T-helper 1 cell treated with Interleukin-12 subunit alpha and Interleukin-12 subunit beta and Interleukin-4 antibody, amounts not matched to agents 30 ng/mL and 1 ng/mL, for 36 hours (primary cell): ENCODE measurements around the gene SSTR3. TPM values are rescaled to one million over a fixed set of nuclear protein-coding genes. Genes with fewer than 3 reads are reported as not detected.
"Not testable (repeated sequence)": the region's sequence is repeated elsewhere in the genome, so short reads cannot be mapped to it uniquely, and the experiment has no call there.

Experiments used
- intact Hi-C: fragments of 100-400 bp; cut with micrococcal nuclease; formaldehyde crosslinking; loops from one replicate; pipeline ENCODE4 v1.15.1; 2024
- total RNA-seq: library from RNA; stranded (reverse); gene quantifications from 2 replicates; pipeline ENCODE4 v1.2.3, GENCODE V29; 2022

Gene SSTR3
- total RNA-seq, 1 donor from 2014 or later = 4.3 TPM

GRCh38 chr22:37171662-37172061 lies 40.6 kb downstream of the SSTR3 start:
- intact Hi-C loops = no loop called here

- intact Hi-C loops = not testable (repeated sequence)
Measured at GRCh38 chr22:37170689-37171405, 41.4 kb downstream of the SSTR3 start.

- intact Hi-C loops = loop anchor here (10.0 kb wide), 1 partner anchor 395 kb away; the partner anchor contains the start of gene IFT27
Measured at GRCh38 chr22:37169947-37170688, 42.2 kb downstream of the SSTR3 start.

- intact Hi-C loops = loop anchor here (10.0 kb wide), 1 partner anchor 395 kb away; the partner anchor contains the start of gene IFT27
Measured at GRCh38 chr22:37169406-37169805, 42.9 kb downstream of the SSTR3 start.

GRCh38 chr22:37167981-37168647 lies 44.2 kb downstream of the SSTR3 start:
- intact Hi-C loops = loop anchor here (2.0 to 10.0 kb wide), 2 partner anchors 19 to 393 kb away; partner anchors contain the start of gene IFT27

GRCh38 chr22:37167176-37167980 lies 44.9 kb downstream of the SSTR3 start:
- intact Hi-C loops = loop anchor here (2.0 to 10.0 kb wide), 2 partner anchors 19 to 393 kb away; partner anchors contain the start of gene IFT27

- intact Hi-C loops = loop anchor here (1.0 to 10.0 kb wide), 9 partner anchors 20 to 392 kb away; partner anchors contain the start of gene IFT27
Measured at GRCh38 chr22:37166675-37167066, 45.6 kb downstream of the SSTR3 start.

GRCh38 chr22:37165940-37166674 lies 46.2 kb downstream of the SSTR3 start:
- intact Hi-C loops = loop anchor here (1.0 to 10.0 kb wide), 9 partner anchors 21 to 391 kb away; partner anchors contain the start of gene IFT27

GRCh38 chr22:37165066-37165465 lies 47.2 kb downstream of the SSTR3 start:
- intact Hi-C loops = loop anchor here (10.0 kb wide), 1 partner anchor 390 kb away; the partner anchor contains the start of gene IFT27

GRCh38 chr22:37164505-37164887 lies 47.8 kb downstream of the SSTR3 start:
- intact Hi-C loops = loop anchor here (10.0 kb wide), 1 partner anchor 390 kb away; the partner anchor contains the start of gene IFT27

GRCh38 chr22:37163575-37164504 lies 48.4 kb downstream of the SSTR3 start:
- intact Hi-C loops = loop anchor here (2.0 to 10.0 kb wide), 4 partner anchors 55 to 389 kb away; partner anchors contain the start of gene IFT27

GRCh38 chr22:37163096-37163489 lies 49.2 kb downstream of the SSTR3 start:
- intact Hi-C loops = loop anchor here (2.0 to 10.0 kb wide), 4 partner anchors 56 to 388 kb away; partner anchors contain the start of gene IFT27

- intact Hi-C loops = loop anchor here (1.0 to 10.0 kb wide), 9 partner anchors 12 to 388 kb away; partner anchors contain the start of genes IFT27 and RAC2
Measured at GRCh38 chr22:37162221-37163095, 49.8 kb downstream of the SSTR3 start.

- intact Hi-C loops = loop anchor here (10.0 kb wide), 1 partner anchor 387 kb away; the partner anchor contains the start of gene IFT27
Measured at GRCh38 chr22:37161443-37161842, 50.8 kb downstream of the SSTR3 start.

- intact Hi-C loops = loop anchor here (10.0 kb wide), 1 partner anchor 385 kb away; the partner anchor contains the start of gene IFT27
Measured at GRCh38 chr22:37160027-37160426, 52.2 kb downstream of the SSTR3 start.

- intact Hi-C loops = no loop called here
Measured at GRCh38 chr22:37158963-37159290, 53.4 kb downstream of the SSTR3 start.

GRCh38 chr22:37157516-37158285 lies 54.6 kb downstream of the SSTR3 start:
- intact Hi-C loops = no loop called here
